ENCODE measurements around the gene DNAH5.

The DNAH5 gene

GRCh38 chr5:13658152-13658551 lies 286.3 kb downstream of the DNAH5 start:
- TF ChIP-seq CTCF (IDR thresholded peaks at IDR 0.05; ENCODE audit: low read depth, low read length) = no peak
- H3K4me3 ChIP-seq (replicated peaks in 1 of 2; ENCODE audit: low read depth in 2 of 2, low read length in 2 of 2) = no peak overlapping the region
- no peak for DNase-seq (ENCODE audit: low read depth in 2 of 2)

GRCh38 chr5:13653709-13654108 lies 290.8 kb downstream of the DNAH5 start:
- no peak for DNase-seq (ENCODE audit: low read depth in 2 of 2)
- no peak overlapping the region for H3K4me3 ChIP-seq (replicated peaks in 1 of 2; ENCODE audit: low read depth in 2 of 2, low read length in 2 of 2)
- no peak for TF ChIP-seq CTCF (IDR thresholded peaks at IDR 0.05; ENCODE audit: low read depth, low read length)

GRCh38 chr5:13649656-13650055 lies 294.8 kb downstream of the DNAH5 start:
- no peak for DNase-seq (ENCODE audit: low read depth in 2 of 2)
- no peak overlapping the region for H3K4me3 ChIP-seq (replicated peaks in 1 of 2; ENCODE audit: low read depth in 2 of 2, low read length in 2 of 2)
- TF ChIP-seq CTCF (IDR thresholded peaks at IDR 0.05; ENCODE audit: low read depth, low read length) = no peak

GRCh38 chr5:13648822-13649221 lies 295.7 kb downstream of the DNAH5 start:
- no peak overlapping the region for H3K4me3 ChIP-seq (replicated peaks in 1 of 2; ENCODE audit: low read depth in 2 of 2, low read length in 2 of 2)
- DNase-seq (ENCODE audit: low read depth in 2 of 2) = no peak
- TF ChIP-seq CTCF (IDR thresholded peaks at IDR 0.05; ENCODE audit: low read depth, low read length) = no peak

GRCh38 chr5:13643734-13644133 lies 300.8 kb downstream of the DNAH5 start:
- H3K4me3 ChIP-seq (replicated peaks in 1 of 2; ENCODE audit: low read depth in 2 of 2, low read length in 2 of 2) = no peak overlapping the region
- DNase-seq (ENCODE audit: low read depth in 2 of 2) = no peak
- TF ChIP-seq CTCF (IDR thresholded peaks at IDR 0.05; ENCODE audit: low read depth, low read length) = no peak

GRCh38 chr5:13643196-13643595 lies 301.3 kb downstream of the DNAH5 start:
- DNase-seq (ENCODE audit: low read depth in 2 of 2) = no peak
- H3K4me3 ChIP-seq (replicated peaks in 1 of 2; ENCODE audit: low read depth in 2 of 2, low read length in 2 of 2) = no peak overlapping the region
- TF ChIP-seq CTCF (IDR thresholded peaks at IDR 0.05; ENCODE audit: low read depth, low read length) = no peak

All from cardiac fibroblast (primary cell).